ENCODE data around the gene ASIC3.
"Not testable (repeated sequence)": the region's sequence is repeated elsewhere in the genome, so short reads cannot be mapped to it uniquely, and the experiment has no call there.

The ASIC3 gene

DNA sequence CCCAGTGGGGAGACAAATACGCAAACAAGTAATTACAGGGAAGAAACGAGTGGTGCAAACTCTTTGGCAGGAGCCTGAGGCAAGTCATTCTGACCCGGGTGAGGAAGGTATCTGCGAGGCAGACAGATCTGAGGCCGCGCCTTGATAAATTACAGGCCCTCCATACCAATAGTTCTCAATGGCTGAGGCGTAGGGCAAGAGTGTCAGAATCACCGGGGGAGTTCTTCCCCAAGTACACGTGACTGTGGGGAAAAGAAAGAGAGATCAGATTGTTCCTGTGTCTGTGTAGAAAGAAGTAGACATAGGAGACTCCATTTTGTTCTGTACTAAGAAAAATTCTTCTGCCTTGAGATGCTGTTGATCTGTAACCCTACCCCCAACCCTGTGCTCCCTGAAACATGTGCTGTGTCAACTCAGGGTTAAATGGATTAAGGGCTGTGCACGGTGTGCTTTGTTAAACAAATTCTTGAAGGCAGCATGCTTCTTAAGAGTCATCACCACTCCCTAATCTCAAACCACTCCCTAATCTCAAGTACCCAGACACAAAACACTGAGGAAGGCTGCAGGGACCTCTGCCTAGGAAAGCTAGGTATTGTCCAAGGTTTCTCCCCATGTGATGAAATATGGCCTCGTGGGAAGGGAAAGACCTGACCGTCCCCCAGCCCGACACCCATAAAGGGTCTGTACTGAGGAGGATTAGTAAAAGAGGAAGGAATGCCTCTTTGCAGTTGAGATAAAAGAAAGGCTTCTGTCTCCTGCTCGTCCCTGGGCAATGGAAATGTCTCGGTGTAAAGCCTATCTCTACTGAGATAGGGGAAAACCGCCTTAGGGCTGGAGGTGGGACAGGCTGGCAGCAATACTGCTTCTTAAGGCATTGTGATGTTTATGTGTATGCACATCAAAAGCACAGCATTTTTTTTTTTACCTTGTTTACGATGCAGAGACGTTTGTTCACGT is 21.3 kb upstream of the ASIC3 start:
- not testable (repeated sequence) for H3K36me3 ChIP-seq (ENCODE audit: control insufficient read depth, low read depth, low read length); H3K27me3 ChIP-seq (ENCODE audit: control insufficient read depth, insufficient read depth, low read length); H3K27ac ChIP-seq (ENCODE audit: low read length); H3K4me1 ChIP-seq (ENCODE audit: control insufficient read depth, low read depth, low read length); H3K9me3 ChIP-seq (ENCODE audit: control insufficient read depth, low read depth, low read length)
- Histone ChIP-seq H3K4me3 (ENCODE audit: low read length) (peak overlapping the region; percentile 96), H3K9ac (ENCODE audit: low read length) (peak overlapping the region; percentile 47)

DNA sequence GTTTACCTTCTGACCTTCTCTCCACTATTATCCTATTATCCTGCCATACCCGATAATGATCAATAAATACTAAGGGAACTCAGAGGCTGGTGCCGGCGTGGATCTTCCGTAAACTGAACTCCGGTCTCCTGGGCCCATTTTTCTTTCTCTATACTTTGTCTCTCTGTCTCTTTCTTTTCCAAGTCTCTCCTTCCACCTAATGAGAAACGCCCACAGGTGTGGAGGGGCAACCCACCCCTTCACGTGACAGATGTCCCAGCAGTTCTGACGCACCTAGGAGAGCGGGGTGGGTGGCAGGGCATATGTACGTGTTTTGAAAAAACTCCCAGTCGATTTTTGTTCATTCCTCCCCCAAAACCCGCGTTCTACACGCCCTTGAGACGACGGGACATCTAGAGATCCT is 20.6 kb upstream of the ASIC3 start:
- not testable (repeated sequence) for H3K27ac ChIP-seq (ENCODE audit: low read length); H3K9me3 ChIP-seq (ENCODE audit: control insufficient read depth, low read depth, low read length); H3K4me1 ChIP-seq (ENCODE audit: control insufficient read depth, low read depth, low read length); H3K36me3 ChIP-seq (ENCODE audit: control insufficient read depth, low read depth, low read length); H3K27me3 ChIP-seq (ENCODE audit: control insufficient read depth, insufficient read depth, low read length)
- peak overlapping the region; percentile 96 for H3K4me3 ChIP-seq (ENCODE audit: low read length)
- peak overlapping the region; percentile 47 for H3K9ac ChIP-seq (ENCODE audit: low read length)

DNA sequence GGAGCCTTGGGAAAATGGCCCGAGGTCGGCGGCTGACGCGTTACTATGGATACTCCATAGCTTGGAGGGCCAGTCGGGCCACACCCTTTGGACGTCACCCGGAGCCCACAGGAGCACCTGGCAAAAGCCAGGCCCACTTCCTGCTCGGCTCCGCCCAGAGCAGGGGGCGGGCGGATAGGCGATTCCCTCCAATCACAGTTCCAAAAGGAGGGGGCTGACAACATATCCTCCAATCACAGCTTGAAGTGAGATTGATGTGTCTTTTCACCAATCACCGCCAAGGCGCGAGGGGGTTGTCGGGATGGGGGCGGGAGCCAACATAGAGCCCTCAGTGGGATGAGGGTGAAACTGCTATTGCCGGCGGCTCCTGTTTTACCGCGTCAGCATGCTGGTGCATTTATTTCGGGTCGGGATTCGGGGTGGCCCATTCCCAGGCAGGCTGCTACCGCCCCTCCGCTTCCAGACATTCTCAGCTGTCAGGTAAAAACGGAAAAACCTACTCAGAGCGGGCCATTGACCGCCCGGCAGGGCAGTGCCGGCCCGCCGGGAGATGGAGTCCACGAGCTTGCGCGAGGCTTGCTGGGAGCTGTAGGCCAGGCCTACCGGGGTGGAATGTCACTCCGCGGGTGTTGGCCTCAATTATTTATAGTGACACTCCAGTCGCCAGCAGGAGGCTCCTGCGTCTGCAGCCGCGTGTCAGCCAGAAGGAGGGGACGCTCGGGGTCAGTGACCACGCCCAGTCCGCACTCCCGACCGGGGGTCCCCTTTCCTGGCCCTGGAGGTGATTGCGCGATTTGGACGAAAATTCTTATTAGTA is 20.0 kb upstream of the ASIC3 start, which contains the start of gene ABCB8:
Gene ABCB8 (plus strand): TSS at position 320 of the 817 bp plus-strand sequence. CDS start 66 bp downstream, at position 386.
- H3K27ac ChIP-seq (ENCODE audit: low read length): no peak within 1 kb of the TSS
- peak within 1 kb of the TSS; percentile 96 for H3K4me3 ChIP-seq (ENCODE audit: low read length)
- peaks cover 6% of the 10 kb centered on the region for H3K4me1 ChIP-seq (ENCODE audit: control insufficient read depth, low read depth, low read length)
- H3K36me3 ChIP-seq (ENCODE audit: control insufficient read depth, low read depth, low read length): no peaks in the 10 kb centered on the region
- H3K27me3 ChIP-seq (ENCODE audit: control insufficient read depth, insufficient read depth, low read length): peaks cover 9% of the 10 kb centered on the region
- H3K9ac ChIP-seq (ENCODE audit: low read length): peak within 1 kb of the TSS; percentile 58
- H3K9me3 ChIP-seq (ENCODE audit: control insufficient read depth, low read depth, low read length): no peaks in the 10 kb centered on the region

DNA sequence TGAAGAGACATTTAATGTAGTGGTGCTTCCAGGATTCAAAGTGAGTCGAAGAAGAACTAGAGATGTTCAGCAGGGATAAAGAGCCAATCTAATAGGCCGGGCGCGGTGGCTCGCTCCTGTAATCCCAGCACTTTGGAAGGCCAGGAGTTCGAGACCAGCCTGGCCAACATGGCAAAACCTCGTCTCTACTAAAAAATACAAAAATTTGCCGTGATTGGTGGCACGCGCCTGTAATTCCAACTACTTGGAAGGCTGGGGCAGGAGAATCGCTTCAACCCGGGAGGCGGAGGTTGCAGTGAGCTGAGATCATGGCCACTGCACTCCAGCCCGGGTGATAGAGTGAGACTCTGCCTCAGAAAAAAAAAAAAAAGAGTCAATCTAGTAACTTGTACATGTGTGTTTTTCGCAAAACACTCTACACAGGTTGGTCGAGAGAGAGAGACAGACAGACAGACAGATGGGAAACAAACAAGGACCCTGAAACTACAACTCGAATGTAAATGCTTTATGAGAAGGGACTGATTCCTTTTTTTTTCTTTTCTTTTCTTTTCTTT is 19.3 kb upstream of the ASIC3 start:
- H3K27ac ChIP-seq (ENCODE audit: low read length): no peak overlapping the region
- no peaks in the 10 kb centered on the region for H3K9me3 ChIP-seq (ENCODE audit: control insufficient read depth, low read depth, low read length)
- no peaks in the 10 kb centered on the region for H3K36me3 ChIP-seq (ENCODE audit: control insufficient read depth, low read depth, low read length)
- H3K4me1 ChIP-seq (ENCODE audit: control insufficient read depth, low read depth, low read length): peaks cover 6% of the 10 kb centered on the region
- H3K9ac ChIP-seq (ENCODE audit: low read length): no peak overlapping the region
- H3K27me3 ChIP-seq (ENCODE audit: control insufficient read depth, insufficient read depth, low read length): peaks cover 9% of the 10 kb centered on the region
- peak overlapping the region; percentile 96 for H3K4me3 ChIP-seq (ENCODE audit: low read length)

DNA sequence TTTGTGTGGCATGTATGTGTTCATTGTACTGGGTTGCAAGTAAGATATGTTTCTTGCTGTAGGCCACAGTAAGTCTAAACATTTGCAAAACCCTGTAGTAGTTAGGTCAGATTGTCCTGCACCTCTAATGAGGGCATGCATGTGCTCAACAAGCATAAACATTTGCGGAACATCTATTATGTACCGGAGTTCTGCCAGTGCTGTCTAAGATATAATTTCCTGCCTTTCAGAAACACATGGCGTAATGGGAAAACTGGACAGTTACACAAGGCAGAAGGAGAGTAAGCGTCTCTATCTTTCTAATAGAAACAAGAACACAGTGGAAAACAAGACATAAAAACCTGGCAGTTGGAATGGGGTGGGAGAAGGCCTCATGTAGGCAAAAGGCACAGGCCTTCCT is 17.3 kb upstream of the ASIC3 start:
- Histone ChIP-seq H3K9me3 (ENCODE audit: control insufficient read depth, low read depth, low read length) (no peaks in the 10 kb centered on the region), H3K27me3 (ENCODE audit: control insufficient read depth, insufficient read depth, low read length) (peaks cover 6% of the 10 kb centered on the region), H3K4me1 (ENCODE audit: control insufficient read depth, low read depth, low read length) (peaks cover 6% of the 10 kb centered on the region), H3K36me3 (ENCODE audit: control insufficient read depth, low read depth, low read length) (peaks cover 5% of the 10 kb centered on the region), H3K27ac (ENCODE audit: low read length) (no peak overlapping the region), H3K9ac (ENCODE audit: low read length) (no peak overlapping the region), H3K4me3 (ENCODE audit: low read length) (no peak overlapping the region)

DNA sequence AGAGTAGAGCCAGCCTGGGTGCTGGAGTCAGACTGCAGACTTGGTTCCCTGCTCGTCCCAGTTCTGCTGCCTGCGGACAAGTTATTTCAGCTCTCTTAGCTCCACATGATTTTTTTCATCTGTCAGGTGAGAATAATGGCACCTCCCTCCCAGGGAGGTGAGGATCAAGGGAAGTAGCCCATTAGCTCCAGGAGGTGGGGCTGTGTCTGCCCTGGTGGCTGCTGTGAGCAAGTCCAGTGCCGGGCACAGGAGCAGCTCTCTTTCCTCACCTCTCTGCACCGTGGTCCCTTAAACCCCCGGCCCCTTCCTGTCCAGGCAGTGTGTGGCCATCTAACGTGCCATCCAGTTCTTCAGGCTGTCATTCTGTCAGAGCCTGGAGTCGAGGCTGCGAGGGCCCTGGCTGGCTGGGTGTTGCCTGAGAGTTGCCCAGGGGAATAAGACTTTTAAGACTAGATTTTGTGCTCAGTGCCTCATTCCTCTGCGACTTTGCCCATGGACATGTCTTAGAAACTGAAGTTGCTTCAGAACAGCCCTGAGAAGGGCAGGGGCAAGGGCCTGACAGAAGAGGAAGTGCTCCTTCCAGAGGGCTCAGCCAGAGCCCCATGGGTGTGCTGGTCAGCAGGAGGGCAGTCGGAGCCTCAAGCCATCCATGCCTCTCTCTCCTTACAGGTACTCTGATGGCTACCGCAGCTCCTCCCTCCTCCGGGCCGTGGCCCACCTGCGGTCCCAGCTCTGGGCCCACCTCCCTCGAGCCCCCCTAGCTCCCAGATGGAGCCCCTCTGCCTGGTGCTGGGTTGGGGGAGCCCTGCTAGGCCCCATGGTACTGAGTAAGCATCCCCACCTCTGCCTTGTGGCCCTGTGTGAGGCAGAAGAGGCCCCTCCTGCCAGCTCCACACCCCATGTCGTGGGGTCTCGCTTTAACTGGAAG is 15.1 kb upstream of the ASIC3 start:
- H3K27me3 ChIP-seq (ENCODE audit: control insufficient read depth, insufficient read depth, low read length): no peaks in the 10 kb centered on the region

DNA sequence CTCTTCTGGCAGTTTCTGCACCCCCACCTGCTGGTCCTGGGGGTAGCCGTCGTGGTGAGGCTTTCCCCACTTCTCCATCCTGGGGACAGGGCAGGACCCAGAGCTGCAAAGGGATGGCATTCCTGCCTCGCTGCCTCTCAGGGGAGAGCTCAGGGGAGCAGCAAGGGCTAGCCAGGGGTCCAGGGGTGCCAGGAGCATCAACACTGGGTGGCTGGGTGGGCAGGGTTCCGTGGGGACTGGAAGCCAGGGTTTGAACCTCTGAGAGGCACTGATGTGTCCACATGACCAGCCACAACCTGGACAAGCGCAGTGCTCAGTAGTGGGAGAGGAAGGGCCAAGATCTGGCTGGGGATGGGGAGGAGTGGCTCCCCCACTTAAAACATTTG is 14.5 kb upstream of the ASIC3 start:
- H3K9me3 ChIP-seq (ENCODE audit: control insufficient read depth, low read depth, low read length): no peaks in the 10 kb centered on the region
- H3K4me3 ChIP-seq (ENCODE audit: low read length): no peak overlapping the region
- H3K27ac ChIP-seq (ENCODE audit: low read length): no peak overlapping the region
- peaks cover 5% of the 10 kb centered on the region for H3K36me3 ChIP-seq (ENCODE audit: control insufficient read depth, low read depth, low read length)
- H3K4me1 ChIP-seq (ENCODE audit: control insufficient read depth, low read depth, low read length): no peaks in the 10 kb centered on the region
- no peak overlapping the region for H3K9ac ChIP-seq (ENCODE audit: low read length)
- H3K27me3 ChIP-seq (ENCODE audit: control insufficient read depth, insufficient read depth, low read length): no peaks in the 10 kb centered on the region

More for the DNA sequence above, 15.1 kb upstream of the ASIC3 start:
- no peak overlapping the region for H3K27ac ChIP-seq (ENCODE audit: low read length)
- peaks cover 5% of the 10 kb centered on the region for H3K36me3 ChIP-seq (ENCODE audit: control insufficient read depth, low read depth, low read length)
- no peaks in the 10 kb centered on the region for H3K4me1 ChIP-seq (ENCODE audit: control insufficient read depth, low read depth, low read length)
- no peaks in the 10 kb centered on the region for H3K9me3 ChIP-seq (ENCODE audit: control insufficient read depth, low read depth, low read length)
- no peak overlapping the region for H3K4me3 ChIP-seq (ENCODE audit: low read length)
- no peak overlapping the region for H3K9ac ChIP-seq (ENCODE audit: low read length)

DNA sequence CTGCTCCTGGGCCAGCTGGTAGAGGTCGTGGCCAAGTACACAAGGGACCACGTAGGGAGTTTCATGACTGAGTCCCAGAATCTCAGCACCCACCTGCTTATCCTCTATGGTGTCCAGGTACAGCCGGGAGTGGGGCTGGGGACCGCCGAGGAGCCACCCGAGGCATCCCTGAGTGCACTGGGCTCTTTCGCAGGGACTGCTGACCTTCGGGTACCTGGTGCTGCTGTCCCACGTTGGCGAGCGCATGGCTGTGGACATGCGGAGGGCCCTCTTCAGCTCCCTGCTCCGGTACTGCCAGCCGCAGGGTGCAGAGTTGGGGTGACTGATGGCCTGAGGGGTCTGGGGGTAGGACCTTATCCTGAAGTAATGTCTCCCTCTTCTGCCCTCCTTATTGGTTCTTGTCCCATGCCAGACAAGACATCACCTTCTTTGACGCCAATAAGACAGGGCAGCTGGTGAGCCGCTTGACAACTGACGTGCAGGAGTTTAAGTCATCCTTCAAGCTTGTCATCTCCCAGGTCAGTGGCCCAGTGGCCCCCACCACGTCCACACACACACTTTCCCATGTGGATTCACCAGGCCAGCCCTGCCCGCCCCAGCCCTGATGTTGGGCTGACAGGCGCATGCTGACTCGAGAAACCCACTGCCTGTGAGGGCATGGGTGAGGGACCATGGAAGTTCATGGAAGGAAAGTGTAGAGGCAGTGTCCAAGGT is 13.9 kb upstream of the ASIC3 start:
- Histone ChIP-seq H3K4me3 (ENCODE audit: low read length) (no peak overlapping the region), H3K4me1 (ENCODE audit: control insufficient read depth, low read depth, low read length) (no peaks in the 10 kb centered on the region), H3K9me3 (ENCODE audit: control insufficient read depth, low read depth, low read length) (no peaks in the 10 kb centered on the region), H3K27me3 (ENCODE audit: control insufficient read depth, insufficient read depth, low read length) (no peaks in the 10 kb centered on the region), H3K9ac (ENCODE audit: low read length) (no peak overlapping the region), H3K36me3 (ENCODE audit: control insufficient read depth, low read depth, low read length) (peaks cover 5% of the 10 kb centered on the region), H3K27ac (ENCODE audit: low read length) (no peak overlapping the region)

DNA sequence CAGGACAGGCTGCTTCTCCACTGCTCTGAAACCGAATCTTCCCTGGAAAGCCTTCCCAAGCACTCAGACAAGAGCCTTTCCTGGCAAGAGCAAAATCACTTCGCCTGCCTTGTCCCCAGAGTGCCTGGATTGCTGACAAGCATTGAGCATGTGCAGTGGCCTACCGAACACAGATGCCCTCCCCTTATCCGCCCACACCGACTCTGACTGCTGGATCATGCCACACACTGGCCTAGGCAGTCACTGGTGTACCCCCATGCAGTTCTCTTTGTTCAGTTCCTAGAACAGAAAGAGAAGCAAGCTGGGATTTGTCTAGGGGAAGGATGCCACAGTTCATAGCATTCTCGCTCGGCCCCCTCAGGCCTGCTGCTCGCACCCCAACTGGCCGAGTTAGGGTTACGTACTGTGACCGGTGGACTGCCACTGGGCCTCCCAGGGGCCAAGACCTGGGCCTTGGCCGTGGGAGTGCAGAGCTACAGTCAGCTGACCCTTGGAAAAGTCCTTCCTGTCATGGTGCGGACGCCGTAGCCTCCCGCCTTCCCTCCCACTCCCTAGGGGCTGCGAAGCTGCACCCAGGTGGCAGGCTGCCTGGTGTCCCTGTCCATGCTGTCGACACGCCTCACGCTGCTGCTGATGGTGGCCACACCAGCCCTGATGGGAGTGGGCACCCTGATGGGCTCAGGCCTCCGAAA is 13.2 kb upstream of the ASIC3 start:
- H3K27me3 ChIP-seq (ENCODE audit: control insufficient read depth, insufficient read depth, low read length): no peaks in the 10 kb centered on the region
- no peaks in the 10 kb centered on the region for H3K9me3 ChIP-seq (ENCODE audit: control insufficient read depth, low read depth, low read length)
- no peak overlapping the region for H3K9ac ChIP-seq (ENCODE audit: low read length)
- H3K27ac ChIP-seq (ENCODE audit: low read length): no peak overlapping the region
- no peaks in the 10 kb centered on the region for H3K4me1 ChIP-seq (ENCODE audit: control insufficient read depth, low read depth, low read length)
- no peak overlapping the region for H3K4me3 ChIP-seq (ENCODE audit: low read length)
- H3K36me3 ChIP-seq (ENCODE audit: control insufficient read depth, low read depth, low read length): peaks cover 5% of the 10 kb centered on the region

DNA sequence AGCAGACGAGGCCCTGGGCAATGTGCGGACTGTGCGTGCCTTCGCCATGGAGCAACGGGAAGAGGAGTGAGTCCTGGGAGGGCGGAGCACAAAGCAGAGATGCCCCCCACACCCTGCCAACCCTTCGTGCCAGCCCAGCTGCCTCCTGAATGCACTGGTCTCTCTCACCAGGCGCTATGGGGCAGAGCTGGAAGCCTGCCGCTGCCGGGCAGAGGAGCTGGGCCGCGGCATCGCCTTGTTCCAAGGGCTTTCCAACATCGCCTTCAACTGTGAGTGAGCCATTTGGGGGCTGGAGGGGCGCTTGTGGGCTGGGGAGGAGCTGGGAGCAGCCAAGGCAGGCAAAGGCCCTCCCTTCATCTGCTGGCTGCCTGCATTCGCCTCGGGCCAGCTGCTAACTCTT is 12.4 kb upstream of the ASIC3 start:
- Histone ChIP-seq H3K36me3 (ENCODE audit: control insufficient read depth, low read depth, low read length) (peaks cover 5% of the 10 kb centered on the region), H3K4me3 (ENCODE audit: low read length) (no peak overlapping the region), H3K9me3 (ENCODE audit: control insufficient read depth, low read depth, low read length) (no peaks in the 10 kb centered on the region), H3K9ac (ENCODE audit: low read length) (no peak overlapping the region), H3K27ac (ENCODE audit: low read length) (no peak overlapping the region), H3K27me3 (ENCODE audit: control insufficient read depth, insufficient read depth, low read length) (no peaks in the 10 kb centered on the region), H3K4me1 (ENCODE audit: control insufficient read depth, low read depth, low read length) (no peaks in the 10 kb centered on the region)
